GM18861 (cell line): ENCODE measurements around the gene HADH.

ENCODE experiments used
- ATAC-seq: cut with Tn5 transposase; IDR thresholded peaks from one replicate; pipeline ENCODE4 v1.9.1; 2021; ENCODE audit not compliant: unreplicated experiment

HADH gene

GRCh38 chr4:108055787-108056186 is 66.1 kb downstream of the HADH start:
- ATAC-seq: no peak

GRCh38 chr4:108056418-108056817 is 66.7 kb downstream of the HADH start:
- no peak for ATAC-seq

- no peak for ATAC-seq
Measured at GRCh38 chr4:108058685-108059440, 69.2 kb downstream of the HADH start.

- ATAC-seq: no peak
Measured at GRCh38 chr4:108060164-108060563, 70.5 kb downstream of the HADH start.

- no peak for ATAC-seq
Measured at GRCh38 chr4:108060686-108061321, 71.1 kb downstream of the HADH start.

GRCh38 chr4:108068442-108068841 is 78.8 kb downstream of the HADH start:
- no peak for ATAC-seq

- no peak for ATAC-seq
Measured at GRCh38 chr4:108070775-108071174, 81.1 kb downstream of the HADH start.

GRCh38 chr4:108072300-108072699 is 82.6 kb downstream of the HADH start:
- no peak for ATAC-seq

GRCh38 chr4:108078024-108078733 is 88.5 kb downstream of the HADH start:
- no peak for ATAC-seq

- ATAC-seq: no peak
Measured at GRCh38 chr4:108080747-108081146, 91.1 kb downstream of the HADH start.

- ATAC-seq: no peak
Measured at GRCh38 chr4:108081256-108081655, 91.6 kb downstream of the HADH start.
